ENCODE results near the gene LRP6. TPM values are rescaled to one million over a fixed set of nuclear protein-coding genes. Genes with fewer than 3 reads are reported as not detected.

Gene LRP6
- total RNA-seq, 1 donor from 2014 or later, result 56.2 TPM

- Mint-ChIP-seq H3K4me1 (peaks cover 57% of the 10 kb centered on the region), H3K36me3 (ENCODE audit: low read depth) (no peaks in the 10 kb centered on the region), H3K27ac (ENCODE audit: unreplicated experiment) (no peak overlapping the region), H3K4me3 (peak overlapping the region; percentile 7), H3K9me3 (peaks cover 3% of the 10 kb centered on the region), H3K27me3 (ENCODE audit: low read depth) (no peaks in the 10 kb centered on the region)
- DNase-seq (ENCODE audit: low read depth, low spot score), result no peak
- no peak for TF ChIP-seq CTCF (conservative IDR thresholded peaks at IDR 0.05)
Observed at GRCh38 chr12:12216349-12217017, 50.4 kb downstream of the LRP6 start.

- H3K36me3 Mint-ChIP-seq (ENCODE audit: low read depth), result no peaks in the 10 kb centered on the region
- H3K27me3 Mint-ChIP-seq (ENCODE audit: low read depth), result no peaks in the 10 kb centered on the region
- H3K4me3 Mint-ChIP-seq, result no peak overlapping the region
- H3K27ac Mint-ChIP-seq (ENCODE audit: unreplicated experiment), result no peak overlapping the region
- no peak for TF ChIP-seq CTCF (conservative IDR thresholded peaks at IDR 0.05)
- peaks cover 3% of the 10 kb centered on the region for H3K9me3 Mint-ChIP-seq
- DNase-seq (ENCODE audit: low read depth, low spot score), result no peak
- H3K4me1 Mint-ChIP-seq, result peaks cover 52% of the 10 kb centered on the region
Observed at GRCh38 chr12:12214635-12215131, 52.2 kb downstream of the LRP6 start.

GRCh38 chr12:12214201-12214600 is 52.6 kb downstream of the LRP6 start:
- Mint-ChIP-seq H3K4me3 (no peak overlapping the region), H3K27ac (ENCODE audit: unreplicated experiment) (no peak overlapping the region), H3K4me1 (peaks cover 47% of the 10 kb centered on the region), H3K27me3 (ENCODE audit: low read depth) (no peaks in the 10 kb centered on the region), H3K9me3 (peaks cover 3% of the 10 kb centered on the region), H3K36me3 (ENCODE audit: low read depth) (no peaks in the 10 kb centered on the region)
- no peak for TF ChIP-seq CTCF (conservative IDR thresholded peaks at IDR 0.05)
- no peak for DNase-seq (ENCODE audit: low read depth, low spot score)

- no peaks in the 10 kb centered on the region for H3K36me3 Mint-ChIP-seq (ENCODE audit: low read depth)
- no peaks in the 10 kb centered on the region for H3K27me3 Mint-ChIP-seq (ENCODE audit: low read depth)
- no peak overlapping the region for H3K4me3 Mint-ChIP-seq
- peaks cover under 1% of the 10 kb centered on the region for H3K9me3 Mint-ChIP-seq
- no peak overlapping the region for H3K27ac Mint-ChIP-seq (ENCODE audit: unreplicated experiment)
- H3K4me1 Mint-ChIP-seq, result peaks cover 47% of the 10 kb centered on the region
- DNase-seq (ENCODE audit: low read depth, low spot score), result no peak
- TF ChIP-seq CTCF (conservative IDR thresholded peaks at IDR 0.05), result no peak
Observed at GRCh38 chr12:12212769-12213168, 54.1 kb downstream of the LRP6 start.

GRCh38 chr12:12210983-12211382 is 55.9 kb downstream of the LRP6 start:
- H3K4me1 Mint-ChIP-seq, result peaks cover 35% of the 10 kb centered on the region
- H3K9me3 Mint-ChIP-seq, result no peaks in the 10 kb centered on the region
- H3K27ac Mint-ChIP-seq (ENCODE audit: unreplicated experiment), result no peak overlapping the region
- no peak for TF ChIP-seq CTCF (conservative IDR thresholded peaks at IDR 0.05)
- no peak for DNase-seq (ENCODE audit: low read depth, low spot score)
- no peaks in the 10 kb centered on the region for H3K27me3 Mint-ChIP-seq (ENCODE audit: low read depth)
- H3K4me3 Mint-ChIP-seq, result no peak overlapping the region
- H3K36me3 Mint-ChIP-seq (ENCODE audit: low read depth), result no peaks in the 10 kb centered on the region
